T-helper 2 cell treated with Interferon-gamma antibody and Interleukin-4, amounts not matched to agents 100 ng/mL and 5 ng/mL, for 36 hours (primary cell): ENCODE results near the gene PTPRB. TPM values are rescaled to one million over a fixed set of nuclear protein-coding genes. Genes with fewer than 3 reads are reported as not detected.

Experiments used
- intact Hi-C: fragments of 100-400 bp; cut with micrococcal nuclease; formaldehyde crosslinking; loops from one replicate; pipeline ENCODE4 v1.15.1; 2023
- total RNA-seq: library from RNA; stranded (reverse); gene quantifications from 2 replicates; pipeline ENCODE4 v1.2.3, GENCODE V29; 2022

Gene PTPRB
- total RNA-seq, 1 donor from 2014 or later: not detected

DNA sequence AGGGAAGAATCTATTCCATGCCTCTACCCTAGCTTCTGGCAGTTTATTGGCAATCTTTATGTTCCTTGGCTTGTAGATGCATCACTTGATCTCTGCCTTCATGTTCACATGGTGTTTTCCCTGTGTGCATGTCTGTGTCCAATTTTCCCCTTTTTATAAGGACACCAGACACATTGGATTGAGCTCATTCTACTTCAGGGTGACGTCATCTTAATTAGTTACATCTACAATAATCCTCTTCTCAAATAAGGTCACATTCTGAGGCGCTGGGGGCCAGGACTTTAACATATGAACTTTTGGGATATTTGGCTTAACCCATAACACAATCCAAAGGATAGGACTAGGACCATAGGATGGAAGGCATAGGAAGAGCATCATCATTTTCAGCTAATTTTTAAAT is 169.8 kb downstream of the PTPRB start:
- intact Hi-C loops: no loop called here

DNA sequence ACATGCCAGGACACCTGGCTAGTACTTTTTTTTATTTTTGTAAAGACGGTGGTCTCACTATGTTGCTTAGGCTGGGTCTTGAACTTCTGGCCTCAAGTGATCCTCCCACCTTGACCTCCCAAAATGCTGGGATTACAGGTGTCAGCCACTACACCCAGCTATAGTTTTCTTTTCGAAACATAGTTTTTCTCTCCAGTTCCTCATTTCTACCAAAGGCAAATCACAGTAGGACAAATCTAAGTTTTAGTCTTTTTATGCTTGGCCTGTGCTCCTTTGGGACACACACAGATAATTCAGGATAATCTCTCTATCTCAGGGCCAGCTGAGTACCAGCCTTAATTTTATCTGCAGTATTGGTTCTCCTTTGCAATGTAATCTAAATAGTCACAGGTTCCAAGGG is 170.5 kb downstream of the PTPRB start:
- intact Hi-C loops: no loop called here
